Endothelial cell (in vitro differentiated cells): ENCODE data around the gene PRR12. TPM values are rescaled to one million over a fixed set of nuclear protein-coding genes. Genes with fewer than 3 reads are reported as not detected.

Experiments used
- DNase-seq: peaks from one replicate; pipeline ENCODE4 v3.0.0; 2021; ENCODE audit warnings: low spot score
- H3K27ac Mint-ChIP-seq: one replicate; pipeline ENCODE4 v1.8.0; 2021; ENCODE audit warnings: mixed read lengths, inconsistent platforms; ENCODE audit not compliant: unreplicated experiment
- H3K27me3 Mint-ChIP-seq: one replicate; pipeline ENCODE4 v1.8.0; 2021; ENCODE audit warnings: mild to moderate bottlenecking, moderate library complexity, mixed read lengths, inconsistent platforms; ENCODE audit not compliant: unreplicated experiment
- H3K36me3 Mint-ChIP-seq: one replicate; pipeline ENCODE4 v1.8.0; 2021; ENCODE audit warnings: mild to moderate bottlenecking, low read depth, mixed read lengths, inconsistent platforms; ENCODE audit not compliant: unreplicated experiment
- H3K4me1 Mint-ChIP-seq: one replicate; pipeline ENCODE4 v1.8.0; 2021; ENCODE audit warnings: mild to moderate bottlenecking, mixed read lengths, inconsistent platforms; ENCODE audit not compliant: unreplicated experiment
- H3K4me3 Mint-ChIP-seq: one replicate; pipeline ENCODE4 v1.8.0; 2021; ENCODE audit warnings: mild to moderate bottlenecking, mixed read lengths, inconsistent platforms; ENCODE audit not compliant: unreplicated experiment
- H3K9me3 Mint-ChIP-seq: one replicate; pipeline ENCODE4 v1.8.0; 2021; ENCODE audit warnings: mixed read lengths, inconsistent platforms; ENCODE audit not compliant: unreplicated experiment
- total RNA-seq: library from RNA; stranded (reverse); fragmentation: NEBNext Ultra II Directional; extraction: Animal tissue kit (Norgen Biotek cat#: 25700); gene quantifications from one replicate; pipeline ENCODE4 v1.2.1, GENCODE V29; 2021; ENCODE audit not compliant: unreplicated experiment
- TF ChIP-seq, protein P1 (sequence below): fragments of 200-600 bp; sonication (generic); IDR thresholded peaks from one replicate; pipeline ENCODE4 v1.5.0; 2021; ENCODE audit warnings: antibody characterized with exemption; ENCODE audit not compliant: unreplicated experiment

Gene PRR12
- total RNA-seq, 1 donor from 2014 or later, result 38.8 TPM

DNA sequence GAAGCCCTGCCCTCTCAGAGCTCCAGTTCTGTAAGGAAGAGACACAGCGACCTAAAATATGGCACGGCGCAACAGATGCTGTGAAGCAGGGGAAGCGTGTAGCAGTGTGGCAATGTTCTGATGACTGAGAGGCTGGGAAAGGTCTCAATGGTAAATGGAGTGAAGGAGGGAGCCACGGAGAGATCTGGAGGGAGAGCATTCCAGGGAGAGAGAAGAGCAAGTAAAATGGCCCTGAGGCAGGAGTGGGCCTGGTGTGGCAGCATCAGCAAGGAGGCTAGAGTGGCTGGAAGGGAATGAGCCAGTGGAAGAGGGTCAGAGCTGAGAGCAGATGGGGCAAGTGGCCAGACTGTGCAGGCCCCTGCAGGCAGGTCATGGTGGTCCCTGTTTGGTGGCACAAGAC lies 46.8 kb upstream of the PRR12 start:
- peaks cover 3% of the 10 kb centered on the region for H3K4me1 Mint-ChIP-seq
- peaks cover 4% of the 10 kb centered on the region for H3K27me3 Mint-ChIP-seq
- no peaks in the 10 kb centered on the region for H3K9me3 Mint-ChIP-seq
- TF ChIP-seq, protein P1, sequence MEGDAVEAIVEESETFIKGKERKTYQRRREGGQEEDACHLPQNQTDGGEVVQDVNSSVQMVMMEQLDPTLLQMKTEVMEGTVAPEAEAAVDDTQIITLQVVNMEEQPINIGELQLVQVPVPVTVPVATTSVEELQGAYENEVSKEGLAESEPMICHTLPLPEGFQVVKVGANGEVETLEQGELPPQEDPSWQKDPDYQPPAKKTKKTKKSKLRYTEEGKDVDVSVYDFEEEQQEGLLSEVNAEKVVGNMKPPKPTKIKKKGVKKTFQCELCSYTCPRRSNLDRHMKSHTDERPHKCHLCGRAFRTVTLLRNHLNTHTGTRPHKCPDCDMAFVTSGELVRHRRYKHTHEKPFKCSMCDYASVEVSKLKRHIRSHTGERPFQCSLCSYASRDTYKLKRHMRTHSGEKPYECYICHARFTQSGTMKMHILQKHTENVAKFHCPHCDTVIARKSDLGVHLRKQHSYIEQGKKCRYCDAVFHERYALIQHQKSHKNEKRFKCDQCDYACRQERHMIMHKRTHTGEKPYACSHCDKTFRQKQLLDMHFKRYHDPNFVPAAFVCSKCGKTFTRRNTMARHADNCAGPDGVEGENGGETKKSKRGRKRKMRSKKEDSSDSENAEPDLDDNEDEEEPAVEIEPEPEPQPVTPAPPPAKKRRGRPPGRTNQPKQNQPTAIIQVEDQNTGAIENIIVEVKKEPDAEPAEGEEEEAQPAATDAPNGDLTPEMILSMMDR, result no peak
- H3K27ac Mint-ChIP-seq, result no peak overlapping the region
- H3K36me3 Mint-ChIP-seq, result peaks cover 12% of the 10 kb centered on the region
- peak overlapping the region; percentile 48 for H3K4me3 Mint-ChIP-seq
- no peak for DNase-seq

- DNase-seq, result peak; percentile 77
- H3K27ac Mint-ChIP-seq, result peak overlapping the region; percentile 61
- H3K27me3 Mint-ChIP-seq, result peaks cover 3% of the 10 kb centered on the region
- H3K4me1 Mint-ChIP-seq, result peaks cover 7% of the 10 kb centered on the region
- no peak overlapping the region for H3K4me3 Mint-ChIP-seq
- TF ChIP-seq, protein P1, result peak; percentile 86
- H3K36me3 Mint-ChIP-seq, result peaks cover 7% of the 10 kb centered on the region
- no peaks in the 10 kb centered on the region for H3K9me3 Mint-ChIP-seq
These were observed 44.0 kb upstream of the PRR12 start for GRCh38 chr19:49546825-49547565.

DNA sequence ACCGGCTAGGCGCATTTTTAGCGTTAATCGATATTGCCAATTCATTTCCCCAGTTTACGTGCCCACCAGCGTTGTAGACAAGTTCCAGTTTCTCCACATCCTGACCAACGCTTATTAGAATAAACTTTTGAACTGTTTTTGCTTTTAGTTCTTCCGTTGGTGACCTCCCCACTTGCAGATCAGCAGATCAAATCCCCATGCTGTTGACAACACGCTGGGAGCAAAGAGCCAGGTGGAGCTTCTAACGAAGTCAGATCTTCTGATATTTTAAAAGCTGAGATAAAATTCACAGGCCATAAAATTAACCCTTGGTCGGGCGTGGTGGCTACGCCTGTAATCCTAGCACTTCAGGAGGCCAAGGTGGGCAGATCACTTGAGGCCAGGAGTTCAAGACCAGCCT lies 41.9 kb upstream of the PRR12 start:
- no peaks in the 10 kb centered on the region for H3K9me3 Mint-ChIP-seq
- peaks cover 2% of the 10 kb centered on the region for H3K36me3 Mint-ChIP-seq
- H3K27me3 Mint-ChIP-seq, result peaks cover 3% of the 10 kb centered on the region
- no peak overlapping the region for H3K4me3 Mint-ChIP-seq
- no peak overlapping the region for H3K27ac Mint-ChIP-seq
- TF ChIP-seq, protein P1, result no peak
- DNase-seq, result no peak
- peaks cover 12% of the 10 kb centered on the region for H3K4me1 Mint-ChIP-seq

DNA sequence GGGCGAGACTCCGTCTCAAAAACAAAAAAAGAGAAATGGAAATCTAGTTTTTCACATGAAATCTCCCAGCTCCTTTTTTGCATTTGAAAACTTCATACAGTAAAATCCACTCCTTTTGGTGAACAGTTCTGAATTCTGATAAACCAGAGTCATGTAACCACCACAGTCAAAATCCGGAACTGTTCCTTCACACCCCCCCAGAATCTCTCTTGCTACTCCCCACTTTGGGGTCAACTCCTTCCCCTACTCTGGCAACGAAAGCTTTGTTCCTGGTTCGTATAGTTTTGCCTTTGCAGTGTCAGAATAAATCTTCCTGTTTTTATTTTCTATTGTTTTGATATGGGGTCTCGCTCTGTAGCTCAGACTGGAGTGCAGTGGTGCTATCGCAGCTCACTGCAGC lies 39.5 kb upstream of the PRR12 start:
- H3K4me1 Mint-ChIP-seq, result peaks cover 16% of the 10 kb centered on the region
- TF ChIP-seq, protein P1, result no peak
- peaks cover 5% of the 10 kb centered on the region for H3K27me3 Mint-ChIP-seq
- H3K36me3 Mint-ChIP-seq, result peaks cover 5% of the 10 kb centered on the region
- H3K4me3 Mint-ChIP-seq, result peak overlapping the region; percentile 19
- H3K27ac Mint-ChIP-seq, result no peak overlapping the region
- no peaks in the 10 kb centered on the region for H3K9me3 Mint-ChIP-seq
- no peak for DNase-seq

DNA sequence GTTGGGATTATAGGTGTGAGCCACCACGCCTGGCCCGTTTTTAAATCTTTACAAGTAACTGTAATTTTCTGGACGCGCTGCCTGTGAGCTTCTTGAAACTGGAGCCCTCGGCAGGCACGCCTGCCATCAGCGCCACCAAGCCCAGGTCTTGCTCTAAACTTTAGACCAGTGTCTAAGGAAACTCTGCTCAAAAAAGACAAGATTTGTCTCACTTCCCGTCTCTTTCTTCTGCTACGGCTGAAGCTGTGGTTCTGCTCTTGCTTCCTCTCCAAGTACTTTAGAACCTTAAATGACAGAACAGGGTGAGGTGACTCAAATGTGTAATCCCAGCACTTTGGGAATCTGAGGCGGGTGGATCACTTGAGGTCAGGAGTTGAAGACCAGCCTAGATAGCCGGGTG lies 38.2 kb upstream of the PRR12 start:
- H3K9me3 Mint-ChIP-seq, result no peaks in the 10 kb centered on the region
- H3K27ac Mint-ChIP-seq, result peak overlapping the region; percentile 42
- TF ChIP-seq, protein P1, result no peak
- no peak overlapping the region for H3K4me3 Mint-ChIP-seq
- peaks cover 10% of the 10 kb centered on the region for H3K27me3 Mint-ChIP-seq
- no peak for DNase-seq
- H3K4me1 Mint-ChIP-seq, result peaks cover 16% of the 10 kb centered on the region
- H3K36me3 Mint-ChIP-seq, result peaks cover 11% of the 10 kb centered on the region
